CD4-positive, alpha-beta T cell treated with Interferon alpha-2 for 1 hour (primary cell): ENCODE measurements around the gene PHETA2.
"Not testable (repeated sequence)": the region's sequence is repeated elsewhere in the genome, so short reads cannot be mapped to it uniquely, and the experiment has no call there.

Experiments
- DNase-seq, 2 donors: peaks; one replicate each; pipeline ENCODE4 v3.0.0-alpha.2; 2020 to 2022

The PHETA2 gene

GRCh38 chr22:42070517-42071422 is 3.3 kb upstream of the PHETA2 start, which contains the start of gene NAGA:
Gene NAGA (minus strand): TSS chr22:42070812. CDS start chr22:42070297, 515 bp downstream.
- peak; percentile 89 to 95 for DNase-seq

GRCh38 chr22:42071508-42071907 is 2.5 kb upstream of the PHETA2 start:
- DNase-seq: not testable (repeated sequence)

GRCh38 chr22:42072606-42073330 is 1.3 kb upstream of the PHETA2 start:
- no peak for DNase-seq

GRCh38 chr22:42073621-42074041 is 417 bp upstream of the PHETA2 start:
- DNase-seq: no peak

GRCh38 chr22:42074846-42075676 is 1.0 kb downstream of the PHETA2 start:
- DNase-seq: no peak

GRCh38 chr22:42076764-42077485 is 2.9 kb downstream of the PHETA2 start:
- DNase-seq: no peak

- no peak for DNase-seq
Observed at GRCh38 chr22:42077486-42078125, 3.6 kb downstream of the PHETA2 start.

GRCh38 chr22:42078469-42079318 is 4.6 kb downstream of the PHETA2 start:
- no peak for DNase-seq

- DNase-seq: peak; percentile 98
Observed at GRCh38 chr22:42079319-42080251, 5.5 kb downstream of the PHETA2 start, which contains the start of gene SMDT1. Gene SMDT1 (plus strand): TSS chr22:42079700. CDS start chr22:42079769, 69 bp downstream.

- DNase-seq: peak in 1 of 2 donors; percentile 33
Observed at GRCh38 chr22:42080287-42080686, 6.2 kb downstream of the PHETA2 start.

GRCh38 chr22:42083119-42083518 is 9.1 kb downstream of the PHETA2 start:
- no peak for DNase-seq

GRCh38 chr22:42084874-42085273 is 10.8 kb downstream of the PHETA2 start:
- DNase-seq: no peak

GRCh38 chr22:42086051-42086450 is 12.0 kb downstream of the PHETA2 start:
- no peak for DNase-seq

GRCh38 chr22:42090596-42091454 is 16.8 kb downstream of the PHETA2 start, which contains the start of gene NDUFA6:
Gene NDUFA6 (minus strand): TSS chr22:42090772. CDS start chr22:42090744, 28 bp downstream.
- DNase-seq: peak; percentile 99 to 100

GRCh38 chr22:42091455-42091782 is 17.4 kb downstream of the PHETA2 start:
- peak in 1 of 2 donors; percentile 30 for DNase-seq

- no peak for DNase-seq
Observed at GRCh38 chr22:42101199-42101598, 27.2 kb downstream of the PHETA2 start.

- not testable (repeated sequence) for DNase-seq
Observed at GRCh38 chr22:42104332-42104860, 30.3 kb downstream of the PHETA2 start.

- no peak for DNase-seq
Observed at GRCh38 chr22:42108848-42109247, 34.8 kb downstream of the PHETA2 start.
